Liver (tissue), 9 donors: ENCODE results near the gene SOX4. TPM values are rescaled to one million over a fixed set of nuclear protein-coding genes. Genes with fewer than 3 reads are reported as not detected.

Experiments
- DNase-seq: peaks from one replicate; pipeline ENCODE4 v3.0.0-alpha.2; 2017; ENCODE audit warnings: low spot score
- H3K27ac ChIP-seq, 2 donors: one replicate each; pipeline ENCODE4 v1.7.0; 2013; ENCODE audit warnings: inconsistent platforms in 2 of 2, low read length in 2 of 2, control low read depth in 1 of 2, low read depth in 1 of 2, mild to moderate bottlenecking in 1 of 2
- H3K27me3 ChIP-seq, 4 donors: one replicate each; pipeline versions ENCODE4 v1.6.1 to v1.7.0; 2013; ENCODE audit warnings: low read length in 3 of 4, inconsistent platforms in 1 of 4, mild to moderate bottlenecking in 1 of 4, moderate library complexity in 1 of 4; ENCODE audit not compliant: control insufficient read depth in 4 of 4, insufficient read depth in 4 of 4
- H3K36me3 ChIP-seq, 4 donors: one replicate each; pipeline versions ENCODE4 v1.6.1 to v1.7.0; 2013; ENCODE audit warnings: low read length in 3 of 4, mild to moderate bottlenecking in 3 of 4, low read depth in 1 of 4, moderate library complexity in 1 of 4; ENCODE audit not compliant: control insufficient read depth in 4 of 4, insufficient read depth in 3 of 4
- H3K4me1 ChIP-seq, 4 donors: one replicate each; pipeline versions ENCODE4 v1.6.1 to v1.7.0; 2013; ENCODE audit warnings: low read length in 3 of 4, mild to moderate bottlenecking in 3 of 4, moderate library complexity in 1 of 4; ENCODE audit not compliant: control insufficient read depth in 4 of 4, insufficient read depth in 4 of 4
- H3K4me3 ChIP-seq, 3 donors: one replicate each; pipeline versions ENCODE4 v1.6.1 to v1.7.0; 2013; ENCODE audit warnings: low read length in 3 of 3, control low read depth in 1 of 3, low read depth in 1 of 3, mild to moderate bottlenecking in 1 of 3
- H3K9ac ChIP-seq, 2 donors: one replicate each; pipeline ENCODE4 v1.7.0; 2013; ENCODE audit warnings: low read length in 2 of 2, mild to moderate bottlenecking in 2 of 2, moderate library complexity in 2 of 2, control low read depth in 1 of 2, low read depth in 1 of 2
- H3K9me3 ChIP-seq, 4 donors: one replicate each; pipeline versions ENCODE4 v1.6.1 to v1.7.0; 2013; ENCODE audit warnings: low read length in 3 of 4; ENCODE audit not compliant: control insufficient read depth in 4 of 4
- ATF3 ChIP-seq: IDR thresholded peaks from 2 replicates; pipeline ENCODE4 v1.6.1; 2016; ENCODE audit warnings: antibody characterized with exemption
- CTCF ChIP-seq: fragments of 150-350 bp; IDR thresholded peaks from 2 replicates; pipeline ENCODE4 v1.5.1; 2017; ENCODE audit warnings: improper control_type of control experiment, low read depth, low read length; ENCODE audit not compliant: missing input control
- EGR1 ChIP-seq, 2 donors: IDR thresholded peaks; 2 replicates each; pipeline ENCODE4 v1.6.1; 2016 to 2018; ENCODE audit warnings: antibody characterized with exemption in 2 of 2, low read depth in 2 of 2
- FOXA1 ChIP-seq: IDR thresholded peaks from 2 replicates; pipeline ENCODE4 v1.6.1; 2016; ENCODE audit warnings: antibody characterized with exemption
- GABPA ChIP-seq, 2 donors: IDR thresholded peaks in 1 of 2; conservative IDR thresholded peaks in 1 of 2; 2 replicates each; pipeline ENCODE4 v1.6.1; 2016; ENCODE audit warnings: antibody characterized with exemption in 2 of 2, mild to moderate bottlenecking in 1 of 2, moderate library complexity in 1 of 2
- HNF4G ChIP-seq: IDR thresholded peaks from 2 replicates; pipeline ENCODE4 v1.6.1; 2016; ENCODE audit warnings: antibody characterized with exemption
- JUND ChIP-seq, 2 donors: IDR thresholded peaks; 2 replicates each; pipeline ENCODE4 v1.6.1; 2016; ENCODE audit warnings: antibody characterized with exemption in 2 of 2
- NR2F2 ChIP-seq: IDR thresholded peaks from 2 replicates; pipeline ENCODE4 v1.6.1; 2016; ENCODE audit warnings: antibody characterized with exemption
- RAD21 ChIP-seq, 2 donors: IDR thresholded peaks; 2 replicates each; pipeline ENCODE4 v1.6.1; 2016; ENCODE audit warnings: antibody characterized with exemption in 2 of 2, mild to moderate bottlenecking in 2 of 2
- REST ChIP-seq: IDR thresholded peaks from 2 replicates; pipeline ENCODE4 v1.6.1; 2016; ENCODE audit warnings: antibody characterized with exemption, mild to moderate bottlenecking
- RXRA ChIP-seq, 2 donors: IDR thresholded peaks; 2 replicates each; pipeline ENCODE4 v1.6.1; 2017 to 2018; ENCODE audit warnings: antibody characterized with exemption in 2 of 2, mild to moderate bottlenecking in 1 of 2
- SP1 ChIP-seq: IDR thresholded peaks from 2 replicates; pipeline ENCODE4 v1.6.1; 2018; ENCODE audit warnings: antibody characterized with exemption, mild to moderate bottlenecking
- TAF1 ChIP-seq: conservative IDR thresholded peaks from 2 replicates; pipeline ENCODE4 v1.6.1; 2016; ENCODE audit warnings: antibody characterized with exemption, mild to moderate bottlenecking
- YY1 ChIP-seq: IDR thresholded peaks from 2 replicates; pipeline ENCODE4 v1.6.1; 2016; ENCODE audit warnings: antibody characterized with exemption, mild to moderate bottlenecking
- ZBTB33 ChIP-seq: IDR thresholded peaks from 2 replicates; pipeline ENCODE4 v1.6.1; 2016; ENCODE audit warnings: antibody characterized with exemption
- WGBS: extraction: QIAGEN DNeasy Blood & Tissue Kit; methylation state at CpG from one replicate; pipeline ENCODE4 v1.1.7; 2013; 5-methylcytosine and 5-hydroxymethylcytosine counted together
- polyA plus RNA-seq, 2 donors: library from polyadenylated mRNA; stranded (reverse) in 1 of 2; unstranded in 1 of 2; fragments of 200-250 nt in 1 of 2; fragments of >200 nt in 1 of 2; fragmentation: Nextera tagmentation in 1 of 2; extraction: Ambion mirVana in 1 of 2; gene quantifications; one replicate each; pipeline versions ENCODE4 v1.2.1 to v1.2.3, GENCODE V29; 2013 to 2015
- total RNA-seq, 2 donors: library from RNA; depleted of rRNA; stranded (reverse); fragments of >200 nt; gene quantifications; one replicate each; pipeline ENCODE4 v1.2.3, GENCODE V29; 2014
- donor health status: healthy.
- donor health status: healthy.
- donor health status: healthy.
- donor health status: healthy.
- donor health status: healthy.

Gene SOX4
- total and polyA plus RNA-seq, 4 donors = 0.59 to 8.1 (median 0.95) TPM

GRCh38 chr6:21594416-21595281 is 1.1 kb downstream of the SOX4 start (continued):
- TF ChIP-seq ZBTB33 (no peak), HNF4G (no peak), NR2F2 (no peak), TAF1 (no peak)

- WGBS = 3% methylated on average over 108 of the region's 108 CpGs
- no peaks in the 10 kb centered on the region for H3K27me3 ChIP-seq
- H3K36me3 ChIP-seq = no peaks in the 10 kb centered on the region
- peak overlapping the region; percentile 54 to 75 for H3K9ac ChIP-seq
- peak overlapping the region; percentile 79 to 86 for H3K27ac ChIP-seq
- H3K4me1 ChIP-seq = peaks cover 6 to 35% (median 25%) of the 10 kb centered on the region in 4 donors
- H3K4me3 ChIP-seq = peak overlapping the region; percentile 41 to 75 (median 68)
- no peaks in the 10 kb centered on the region for H3K9me3 ChIP-seq
- TF ChIP-seq REST (no peak), SP1 (no peak), EGR1 (IDR thresholded peaks at IDR 0.05; ENCODE audit: low read depth in 2 of 2) (no peak), RAD21 (IDR thresholded peaks at IDR 0.05) (no peak), NR2F2 (no peak), YY1 (no peak), FOXA1 (no peak), RXRA (IDR thresholded peaks at IDR 0.05) (no peak), ZBTB33 (no peak), GABPA (IDR thresholded peaks at IDR 0.05 in 1 of 2, conservative IDR thresholded peaks at IDR 0.05 in 1 of 2) (no peak), CTCF (no peak), ATF3 (no peak), JUND (IDR thresholded peaks at IDR 0.05) (no peak)
- peak; percentile 39 for DNase-seq
Measured at GRCh38 chr6:21595285-21596144, 2.0 kb downstream of the SOX4 start.
